ENCODE measurements around the gene TAGLN2.
"Not testable (repeated sequence)": the region's sequence is repeated elsewhere in the genome, so short reads cannot be mapped to it uniquely, and the experiment has no call there.

Gene TAGLN2

GRCh38 chr1:159900755-159901360 lies 24.4 kb downstream of the TAGLN2 start:
- Mint-ChIP-seq H3K27me3 (peaks cover 27% of the 10 kb centered on the region), H3K9me3 (no peaks in the 10 kb centered on the region), H3K36me3 (no peaks in the 10 kb centered on the region), H3K4me3 (no peak overlapping the region), H3K27ac (no peak overlapping the region), H3K4me1 (peaks cover 2% of the 10 kb centered on the region)
- CTCF ChIA-PET = interaction anchor here (0.7 to 1.9 kb wide), 3 partner anchors 8 to 120 kb away, joined by 3 to 7 read pairs (median 3); partner anchors contain the start of gene DUSP23
- no peak for DNase-seq

- Mint-ChIP-seq H3K4me3 (no peak within 1 kb of the TSS), H3K4me1 (peaks cover 2% of the 10 kb centered on the region), H3K27ac (no peak within 1 kb of the TSS), H3K9me3 (no peaks in the 10 kb centered on the region), H3K36me3 (no peaks in the 10 kb centered on the region), H3K27me3 (peaks cover 28% of the 10 kb centered on the region)
- peak; percentile 38 for DNase-seq
- CTCF ChIA-PET = interaction anchor here (0.7 to 0.9 kb wide), 2 partner anchors 101 to 119 kb away, joined by 3 read pairs; partner anchors contain the start of gene DUSP23
Observed at GRCh38 chr1:159900086-159900680, 25.1 kb downstream of the TAGLN2 start, which contains the start of gene CFAP45. Gene CFAP45, minus strand, starts transcription at chr1:159900165. Its CDS starts 67 bp downstream, at chr1:159900098.

DNA sequence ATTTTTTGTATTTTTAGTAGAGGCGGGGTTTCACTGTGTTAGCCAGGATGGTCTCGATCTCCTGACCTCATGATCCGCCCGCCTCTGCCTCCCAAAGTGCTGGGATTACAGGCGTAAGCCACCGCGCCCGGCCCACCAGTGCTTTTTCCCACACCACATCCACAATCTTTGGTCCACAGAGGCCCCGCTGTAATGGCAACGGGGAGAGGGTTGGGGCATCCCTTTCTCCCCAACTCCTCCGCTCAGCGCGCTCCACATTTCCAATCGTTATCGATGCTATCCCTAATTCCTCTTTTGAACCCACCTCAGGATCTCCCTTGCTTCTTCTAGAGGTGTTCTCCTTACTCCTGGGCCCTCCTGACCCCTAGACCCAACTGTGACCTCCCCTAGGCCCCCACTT lies 25.7 kb downstream of the TAGLN2 start:
- CTCF ChIA-PET, H3K4me3 Mint-ChIP-seq: not testable (repeated sequence)

DNA sequence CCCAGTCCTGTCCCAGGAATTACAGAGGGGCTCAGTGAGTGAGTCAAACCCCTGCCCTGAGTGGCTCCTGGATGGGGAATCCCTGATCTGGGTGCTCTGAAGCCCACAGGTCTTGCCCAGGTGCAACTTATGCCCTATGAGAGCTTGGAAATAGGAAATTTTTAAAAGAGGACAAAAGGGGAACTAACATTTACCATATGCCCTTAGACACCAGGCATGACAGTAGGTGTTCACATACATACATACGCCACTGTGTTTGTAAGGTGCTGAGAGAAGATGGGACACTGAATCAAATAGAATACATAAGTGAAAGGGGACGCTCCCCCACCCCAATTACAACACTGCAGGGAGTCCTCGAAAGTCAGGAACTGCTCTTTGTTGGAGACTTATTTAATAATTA lies 26.8 kb downstream of the TAGLN2 start:
- Mint-ChIP-seq H3K4me1 (peaks cover 2% of the 10 kb centered on the region), H3K36me3 (no peaks in the 10 kb centered on the region), H3K27me3 (peaks cover 35% of the 10 kb centered on the region), H3K4me3 (no peak overlapping the region), H3K27ac (no peak overlapping the region), H3K9me3 (no peaks in the 10 kb centered on the region)
- CTCF ChIA-PET = interaction anchor here (1.9 kb wide), 1 partner anchor 99 kb away, joined by 4 read pairs; no protein-coding TSS in a partner anchor
- DNase-seq = no peak

More for the DNA sequence above, 25.7 kb downstream of the TAGLN2 start:
- H3K27me3 Mint-ChIP-seq = peaks cover 34% of the 10 kb centered on the region
- not testable (repeated sequence) for H3K36me3 Mint-ChIP-seq, DNase-seq, H3K27ac Mint-ChIP-seq, H3K4me1 Mint-ChIP-seq, H3K9me3 Mint-ChIP-seq

GRCh38 chr1:159897962-159898361 lies 27.3 kb downstream of the TAGLN2 start:
- no peak overlapping the region for H3K27ac Mint-ChIP-seq
- no peaks in the 10 kb centered on the region for H3K36me3 Mint-ChIP-seq
- H3K27me3 Mint-ChIP-seq = peaks cover 40% of the 10 kb centered on the region
- peaks cover 2% of the 10 kb centered on the region for H3K4me1 Mint-ChIP-seq
- DNase-seq = no peak
- no peak overlapping the region for H3K4me3 Mint-ChIP-seq
- CTCF ChIA-PET = interaction anchor here (1.9 kb wide), 1 partner anchor 99 kb away, joined by 4 read pairs; no protein-coding TSS in a partner anchor
- H3K9me3 Mint-ChIP-seq = no peaks in the 10 kb centered on the region

GRCh38 chr1:159896546-159896930 lies 28.8 kb downstream of the TAGLN2 start:
- Mint-ChIP-seq H3K9me3 (no peaks in the 10 kb centered on the region), H3K27ac (no peak overlapping the region), H3K4me3 (no peak overlapping the region), H3K36me3 (no peaks in the 10 kb centered on the region), H3K27me3 (peaks cover 44% of the 10 kb centered on the region), H3K4me1 (peaks cover 5% of the 10 kb centered on the region)
- DNase-seq = no peak
- CTCF ChIA-PET = interaction anchor here (6.3 to 13.0 kb wide), 2 partner anchors 97 to 110 kb away, joined by 151 to 430 read pairs; partner anchors contain the start of gene FCRL6

GRCh38 chr1:159895836-159896545 lies 29.3 kb downstream of the TAGLN2 start:
- no peaks in the 10 kb centered on the region for H3K9me3 Mint-ChIP-seq
- H3K27me3 Mint-ChIP-seq = peaks cover 43% of the 10 kb centered on the region
- no peaks in the 10 kb centered on the region for H3K36me3 Mint-ChIP-seq
- H3K4me1 Mint-ChIP-seq = peaks cover 7% of the 10 kb centered on the region
- H3K4me3 Mint-ChIP-seq = no peak overlapping the region
- DNase-seq = no peak
- H3K27ac Mint-ChIP-seq = no peak overlapping the region
- CTCF ChIA-PET = interaction anchor here (6.2 to 13.0 kb wide), 3 partner anchors 27 to 110 kb away, joined by 42 to 430 read pairs (median 151); partner anchors contain the start of genes FCRL6 and TAGLN2

GRCh38 chr1:159895286-159895685 lies 30.0 kb downstream of the TAGLN2 start:
- no peak overlapping the region for H3K27ac Mint-ChIP-seq

DNA sequence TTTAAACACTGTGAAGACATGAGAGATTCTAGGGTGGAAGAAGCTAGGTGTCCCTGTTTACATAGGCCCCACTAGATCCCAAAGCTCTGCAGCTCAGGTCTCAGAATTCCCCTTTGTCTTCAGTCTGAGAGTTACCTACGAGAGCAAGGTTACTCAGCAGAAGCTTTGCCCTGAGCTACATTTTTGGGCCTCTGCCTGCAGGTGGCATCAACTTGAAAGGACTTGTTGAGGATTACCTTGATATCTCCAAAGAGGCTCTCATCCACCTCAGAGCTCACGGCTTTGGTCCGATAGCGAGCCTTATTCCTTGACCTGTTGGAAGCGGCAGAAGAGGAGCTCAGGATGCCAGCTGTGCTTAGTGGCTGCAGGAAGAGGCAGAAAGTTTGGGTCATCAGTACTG lies 32.4 kb downstream of the TAGLN2 start:
- peaks cover 28% of the 10 kb centered on the region for H3K27me3 Mint-ChIP-seq
- H3K4me3 Mint-ChIP-seq = no peak overlapping the region
- no peaks in the 10 kb centered on the region for H3K9me3 Mint-ChIP-seq
- H3K4me1 Mint-ChIP-seq = peaks cover 16% of the 10 kb centered on the region
- no peaks in the 10 kb centered on the region for H3K36me3 Mint-ChIP-seq
- no peak overlapping the region for H3K27ac Mint-ChIP-seq
- peak; percentile 52 for DNase-seq
- CTCF ChIA-PET = interaction anchor here (0.6 to 13.0 kb wide), 33 partner anchors 9 to 679 kb away, joined by 3 to 430 read pairs (median 4); partner anchors contain the start of genes DUSP23, FCRL6, SLAMF8 and SLAMF9

More at GRCh38 chr1:159895286-159895685, 30.0 kb downstream of the TAGLN2 start:
- Mint-ChIP-seq H3K36me3 (no peaks in the 10 kb centered on the region), H3K9me3 (no peaks in the 10 kb centered on the region), H3K4me3 (no peak overlapping the region), H3K27me3 (peaks cover 36% of the 10 kb centered on the region), H3K4me1 (peaks cover 6% of the 10 kb centered on the region)
- CTCF ChIA-PET = interaction anchor here (1.1 to 13.0 kb wide), 4 partner anchors 28 to 111 kb away, joined by 5 to 430 read pairs (median 96); partner anchors contain the start of genes FCRL6 and TAGLN2
- no peak for DNase-seq

DNA sequence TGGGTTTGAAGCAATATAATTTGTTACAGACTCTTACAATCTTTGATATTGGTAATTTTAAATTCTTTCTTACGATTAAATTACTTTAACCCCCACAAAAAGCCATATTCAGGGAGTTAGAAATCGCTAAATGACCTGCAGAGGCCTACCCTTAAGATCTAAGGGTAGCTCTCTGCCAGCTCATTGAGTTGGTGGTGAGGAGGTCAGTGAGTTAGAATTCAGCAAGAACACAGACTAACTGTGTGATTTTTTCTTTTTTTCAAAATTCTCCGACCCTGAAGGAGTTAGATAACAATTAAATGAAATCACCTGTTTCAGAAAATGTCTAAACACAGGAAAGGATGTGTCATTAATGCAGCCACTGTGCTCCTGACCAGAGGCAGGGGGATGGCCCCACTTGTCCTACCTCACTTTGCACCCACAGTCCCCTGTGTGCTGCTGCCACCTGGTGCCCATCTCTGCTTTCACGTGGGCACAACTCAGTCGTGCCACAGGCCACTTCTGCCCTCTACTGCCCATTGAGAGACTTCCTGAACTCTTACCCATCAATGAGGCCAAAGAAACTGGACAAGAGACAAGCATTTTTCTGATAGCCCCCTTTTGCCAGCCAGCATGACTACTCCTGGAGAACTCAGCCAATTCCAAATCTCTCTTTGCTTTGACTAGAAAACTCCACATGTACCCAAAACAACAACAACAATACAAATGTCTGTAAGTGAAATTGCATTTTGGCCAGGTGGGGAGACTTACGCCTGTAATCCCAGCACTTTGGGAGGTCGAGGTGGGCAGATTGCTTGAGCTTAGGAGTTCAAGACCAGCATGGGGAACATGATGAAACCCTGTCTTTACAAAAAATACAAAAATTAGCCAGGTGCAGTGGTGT lies 33.8 kb downstream of the TAGLN2 start:
- CTCF ChIA-PET = interaction anchor here (0.7 to 13.0 kb wide), 35 partner anchors 9 to 674 kb away, joined by 3 to 430 read pairs (median 5); partner anchors contain the start of genes DUSP23, FCRL6, SLAMF8 and SLAMF9
- Mint-ChIP-seq H3K4me1 (peaks cover 16% of the 10 kb centered on the region), H3K36me3 (no peaks in the 10 kb centered on the region), H3K9me3 (no peaks in the 10 kb centered on the region), H3K27ac (no peak overlapping the region), H3K27me3 (peaks cover 26% of the 10 kb centered on the region), H3K4me3 (no peak overlapping the region)
- DNase-seq = peak; percentile 86

- H3K27ac Mint-ChIP-seq = no peak overlapping the region
- no peaks in the 10 kb centered on the region for H3K9me3 Mint-ChIP-seq
- H3K4me3 Mint-ChIP-seq = no peak overlapping the region
- peaks cover 16% of the 10 kb centered on the region for H3K4me1 Mint-ChIP-seq
- no peak for DNase-seq
- no peaks in the 10 kb centered on the region for H3K36me3 Mint-ChIP-seq
- CTCF ChIA-PET = interaction anchor here (0.9 to 13.0 kb wide), 20 partner anchors 11 to 673 kb away, joined by 3 to 430 read pairs (median 5); partner anchors contain the start of genes DUSP23, FCRL6, SLAMF8 and TAGLN2
- peaks cover 22% of the 10 kb centered on the region for H3K27me3 Mint-ChIP-seq
Observed at GRCh38 chr1:159890390-159890789, 34.9 kb downstream of the TAGLN2 start.

DNA sequence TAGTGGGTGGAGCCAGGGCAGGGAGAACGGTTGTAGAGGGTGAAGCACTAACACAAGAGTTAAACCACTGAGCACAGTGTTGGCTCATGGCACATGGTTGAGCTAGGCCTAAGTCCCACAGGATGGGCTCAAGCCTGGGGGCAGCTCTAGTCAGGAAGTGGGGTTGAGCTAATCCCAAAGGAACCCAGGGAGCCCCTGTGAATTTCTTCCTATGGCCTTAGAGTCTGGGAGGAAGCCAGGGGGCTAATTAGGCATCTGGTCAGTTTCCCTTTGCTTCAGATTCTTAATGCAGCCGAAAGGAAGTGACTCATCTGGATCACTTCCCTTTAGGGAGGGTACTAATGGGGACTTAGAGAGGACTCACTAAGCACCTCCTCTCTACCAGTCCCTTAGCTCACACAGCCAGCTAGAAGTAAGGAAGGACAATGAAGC lies 35.5 kb downstream of the TAGLN2 start:
- Mint-ChIP-seq H3K27ac (no peak overlapping the region), H3K36me3 (no peaks in the 10 kb centered on the region), H3K4me1 (peaks cover 16% of the 10 kb centered on the region), H3K9me3 (no peaks in the 10 kb centered on the region), H3K4me3 (no peak overlapping the region), H3K27me3 (peaks cover 18% of the 10 kb centered on the region)
- DNase-seq = no peak
- CTCF ChIA-PET = interaction anchor here (0.9 to 13.0 kb wide), 19 partner anchors 10 to 117 kb away, joined by 3 to 430 read pairs (median 5); partner anchors contain the start of genes DUSP23, FCRL6, SLAMF8 and TAGLN2

DNA sequence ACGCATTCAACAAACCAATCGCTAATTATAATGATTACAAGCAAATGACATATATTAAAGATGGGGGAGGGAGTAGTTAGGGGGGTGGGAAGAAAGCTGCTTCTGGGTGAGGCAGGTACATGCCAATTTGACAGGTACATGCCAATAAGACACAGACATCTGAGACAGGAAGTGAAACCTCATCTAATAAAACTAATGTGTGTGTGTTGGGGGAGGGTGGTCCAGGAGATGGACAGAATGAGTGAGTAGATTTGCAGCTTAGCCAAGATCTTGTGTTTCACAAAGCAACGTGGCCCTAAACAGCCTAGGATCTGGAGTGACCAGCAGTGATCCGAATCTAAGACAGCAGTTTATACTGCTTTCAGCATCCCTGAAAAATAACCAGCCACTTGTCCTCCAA lies 36.1 kb downstream of the TAGLN2 start:
- H3K4me1 Mint-ChIP-seq = peaks cover 16% of the 10 kb centered on the region
- no peaks in the 10 kb centered on the region for H3K36me3 Mint-ChIP-seq
- CTCF ChIA-PET = interaction anchor here (0.8 to 13.0 kb wide), 13 partner anchors 16 to 119 kb away, joined by 3 to 430 read pairs (median 5); partner anchors contain the start of genes DUSP23 and FCRL6
- no peak overlapping the region for H3K27ac Mint-ChIP-seq
- DNase-seq = no peak
- H3K27me3 Mint-ChIP-seq = peaks cover 15% of the 10 kb centered on the region
- no peaks in the 10 kb centered on the region for H3K9me3 Mint-ChIP-seq
- no peak overlapping the region for H3K4me3 Mint-ChIP-seq

All from activated naive CD4-positive, alpha-beta T cell treated with anti-CD3 and anti-CD28 coated beads, Interleukin-2, amount 10 ng/mL, durations not matched to agents 7 days and 5 days (primary cell).